CD8-positive, alpha-beta memory T cell (primary cell): Measurements from ENCODE around the gene ZBTB22. TPM values are rescaled to one million over a fixed set of nuclear protein-coding genes. Genes with fewer than 3 reads are reported as not detected.

Source experiments
- CTCF ChIA-PET: fragments of 350-600 bp; sonication (Branson Sonifier 250); formaldehyde crosslinking; loops from one replicate; lab custom pipeline; 2021; ENCODE audit warnings: antibody characterized with exemption; lab: Charles Lee
- POLR2A ChIA-PET: fragments of 350-600 bp; sonication (Branson Sonifier 250); formaldehyde crosslinking; loops from one replicate; lab custom pipeline; 2021; ENCODE audit warnings: antibody characterized with exemption; lab: Charles Lee
- DNase-seq, 5 donors: peaks; one replicate each; pipeline versions ENCODE4 v3.0.0 to v3.0.0-alpha.2; 2020 to 2022; ENCODE audit warnings: mixed read lengths in 1 of 5
- H3K27ac ChIP-seq: one replicate; pipeline ENCODE4 v1.7.0; 2013; ENCODE audit warnings: low read depth, mild to moderate bottlenecking, low read length, moderate library complexity
- H3K27me3 ChIP-seq: 2 replicates; pipeline ENCODE4 v1.7.0; 2013; ENCODE audit warnings: low read length, mild to moderate bottlenecking; ENCODE audit not compliant: insufficient read depth, poor library complexity, severe bottlenecking
- H3K36me3 ChIP-seq: 2 replicates; pipeline ENCODE4 v1.7.0; 2013; ENCODE audit warnings: mild to moderate bottlenecking, low read length, moderate library complexity; ENCODE audit not compliant: insufficient read depth
- H3K4me1 ChIP-seq: 2 replicates; pipeline ENCODE4 v1.7.0; 2013; ENCODE audit warnings: mild to moderate bottlenecking, low read length, moderate library complexity; ENCODE audit not compliant: insufficient read depth
- H3K4me3 ChIP-seq: 2 replicates; pipeline ENCODE4 v1.7.0; 2013; ENCODE audit warnings: mild to moderate bottlenecking, low read length
- H3K9me3 ChIP-seq: 2 replicates; pipeline ENCODE4 v1.7.0; 2013; ENCODE audit warnings: mild to moderate bottlenecking, low read length
- H3K27ac Mint-ChIP-seq, 8 donors: one replicate each; pipeline ENCODE4 v1.8.0; 2020 to 2021; ENCODE audit warnings: mixed read lengths in 8 of 8, mild to moderate bottlenecking in 6 of 8, inconsistent platforms in 3 of 8, moderate library complexity in 3 of 8
- H3K27me3 Mint-ChIP-seq, 2 donors: one replicate each; pipeline ENCODE4 v1.8.0; 2020 to 2021; ENCODE audit warnings: mixed read lengths in 2 of 2, mild to moderate bottlenecking in 1 of 2, moderate library complexity in 1 of 2
- H3K36me3 Mint-ChIP-seq, 3 donors: one replicate each; pipeline ENCODE4 v1.8.0; 2020 to 2021; ENCODE audit warnings: mixed read lengths in 3 of 3, inconsistent platforms in 1 of 3, mild to moderate bottlenecking in 1 of 3
- H3K4me1 Mint-ChIP-seq, 3 donors: one replicate each; pipeline ENCODE4 v1.8.0; 2020 to 2021; ENCODE audit warnings: mixed read lengths in 3 of 3, inconsistent platforms in 1 of 3, mild to moderate bottlenecking in 1 of 3
- H3K4me3 Mint-ChIP-seq, 7 donors: one replicate each; pipeline ENCODE4 v1.8.0; 2020 to 2021; ENCODE audit warnings: mixed read lengths in 7 of 7, mild to moderate bottlenecking in 6 of 7, moderate library complexity in 4 of 7, inconsistent platforms in 2 of 7
- H3K9me3 Mint-ChIP-seq, 5 donors: one replicate each; pipeline ENCODE4 v1.8.0; 2020 to 2022; ENCODE audit warnings: mixed read lengths in 5 of 5, mild to moderate bottlenecking in 3 of 5, moderate library complexity in 2 of 5, inconsistent platforms in 1 of 5
- polyA plus RNA-seq: library from polyadenylated mRNA; unstranded; fragments of 300-500 nt; fragmentation: Illumina TruSeq; gene quantifications from one replicate; pipeline ENCODE4 v1.2.3, GENCODE V29; 2021
- total RNA-seq, 2 experiments: library from RNA; stranded (reverse); gene quantifications; one replicate each; pipeline ENCODE4 v1.2.3, GENCODE V29; 2021

ZBTB22 gene
- total and polyA plus RNA-seq, 3 experiments from 2014 or later = 6.9 to 12.7 (median 7.8) TPM

DNA sequence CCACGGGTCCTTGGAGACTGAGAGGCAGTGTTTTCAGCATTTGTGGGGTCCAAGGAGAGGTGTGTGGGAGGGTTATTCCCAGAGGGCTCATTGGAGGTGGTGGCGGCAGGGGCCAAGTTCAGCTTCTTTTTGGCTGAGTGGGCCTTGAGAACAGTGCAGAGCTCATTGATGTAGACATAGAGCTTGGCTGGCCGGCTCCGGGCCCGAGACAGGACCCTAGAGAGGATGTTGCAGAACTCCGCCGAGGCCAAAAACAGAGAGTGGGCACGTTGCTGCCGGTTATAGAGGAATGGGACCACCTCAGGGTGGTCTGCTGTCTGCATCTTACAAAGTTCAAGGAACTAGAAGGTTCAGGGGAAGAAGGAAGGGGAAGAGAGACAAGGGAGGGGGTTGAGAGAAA lies 3.7 kb upstream of the ZBTB22 start:
- Mint-ChIP-seq H3K4me1 (peaks cover 66 to 77% (median 70%) of the 10 kb centered on the region in 3 donors), H3K27ac (peak overlapping the region in 7 of 8 donors; percentile 10 to 99 (median 94)), H3K9me3 (no peaks in the 10 kb centered on the region), H3K27me3 (peaks cover 0 to 3% of the 10 kb centered on the region in 2 donors), H3K4me3 (peak overlapping the region; percentile 79 to 100 (median 97)), H3K36me3 (peaks cover 14 to 59% (median 15%) of the 10 kb centered on the region in 3 donors)
- no peaks in the 10 kb centered on the region for H3K9me3 ChIP-seq
- CTCF ChIA-PET = no interaction called here
- no peak overlapping the region for H3K27ac ChIP-seq
- POLR2A ChIA-PET = interaction anchor here (0.5 to 0.7 kb wide), 2 partner anchors 26 to 40 kb away, joined by 3 to 5 read pairs; no protein-coding TSS in a partner anchor
- H3K36me3 ChIP-seq = peaks cover 36% of the 10 kb centered on the region
- no peak for DNase-seq
- no peaks in the 10 kb centered on the region for H3K27me3 ChIP-seq
- peaks cover 61% of the 10 kb centered on the region for H3K4me1 ChIP-seq
- H3K4me3 ChIP-seq = peak overlapping the region; percentile 88

DNA sequence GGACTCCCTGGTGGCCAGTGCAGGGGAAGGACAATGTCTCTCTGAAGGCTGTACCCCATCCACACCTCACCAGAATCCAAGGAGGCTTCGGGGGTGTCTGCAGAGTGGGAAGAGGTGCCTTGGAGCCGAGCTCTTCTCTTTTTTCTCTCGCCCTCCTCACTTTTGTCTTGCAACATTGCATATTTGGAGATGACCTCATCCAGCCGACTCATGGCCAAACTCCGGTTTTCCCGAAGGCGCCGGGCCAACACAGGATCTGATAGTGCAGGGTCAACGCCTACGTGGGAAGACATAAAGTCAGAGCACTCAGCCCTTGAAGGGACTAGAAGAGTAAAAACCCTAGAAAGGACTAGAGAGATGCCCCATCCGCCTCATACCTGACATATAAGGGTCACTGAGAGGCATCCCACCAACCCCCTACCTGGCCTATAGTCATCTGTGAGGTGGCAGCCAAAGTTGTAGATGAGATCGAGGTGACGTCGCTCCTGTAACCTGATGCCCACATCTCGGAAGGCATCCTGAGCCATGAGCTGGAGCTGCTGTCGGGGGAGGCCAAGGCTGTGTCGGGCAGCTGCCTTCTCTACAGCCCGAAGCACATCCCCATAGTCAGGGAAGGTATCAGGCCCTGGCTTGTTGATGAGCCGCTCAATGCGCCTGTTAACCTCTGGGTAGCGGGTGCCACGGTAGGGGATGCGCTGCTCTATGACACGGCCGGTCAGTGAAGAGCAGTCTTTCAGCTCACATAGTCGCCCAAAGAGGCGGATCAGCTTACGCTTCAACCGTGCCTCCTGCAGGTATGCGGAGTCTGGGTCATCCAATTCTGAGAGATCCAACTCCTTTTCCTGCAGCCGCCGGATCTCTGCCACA lies 3.0 kb upstream of the ZBTB22 start:
- Histone ChIP-seq H3K4me3 (peak overlapping the region; percentile 40), H3K36me3 (peaks cover 38% of the 10 kb centered on the region), H3K4me1 (peaks cover 64% of the 10 kb centered on the region), H3K9me3 (no peaks in the 10 kb centered on the region), H3K27ac (peak overlapping the region; percentile 18), H3K27me3 (no peaks in the 10 kb centered on the region)
- peak overlapping the region; percentile 78 to 100 (median 97) for H3K4me3 Mint-ChIP-seq
- peak overlapping the region; percentile 34 to 99 (median 80) for H3K27ac Mint-ChIP-seq
- H3K4me1 Mint-ChIP-seq = peaks cover 68 to 84% (median 71%) of the 10 kb centered on the region in 3 donors
- no peak for DNase-seq
- H3K27me3 Mint-ChIP-seq = peaks cover 0 to 3% of the 10 kb centered on the region in 2 donors
- H3K36me3 Mint-ChIP-seq = peaks cover 14 to 59% (median 15%) of the 10 kb centered on the region in 3 donors
- CTCF ChIA-PET = interaction anchor here (1.0 kb wide), 1 partner anchor 43 kb away, joined by 3 read pairs; the partner anchor contains the start of gene B3GALT4
- POLR2A ChIA-PET = interaction anchor here (0.7 kb wide), 1 partner anchor 39 kb away, joined by 5 read pairs; no protein-coding TSS in a partner anchor
- H3K9me3 Mint-ChIP-seq = no peaks in the 10 kb centered on the region

DNA sequence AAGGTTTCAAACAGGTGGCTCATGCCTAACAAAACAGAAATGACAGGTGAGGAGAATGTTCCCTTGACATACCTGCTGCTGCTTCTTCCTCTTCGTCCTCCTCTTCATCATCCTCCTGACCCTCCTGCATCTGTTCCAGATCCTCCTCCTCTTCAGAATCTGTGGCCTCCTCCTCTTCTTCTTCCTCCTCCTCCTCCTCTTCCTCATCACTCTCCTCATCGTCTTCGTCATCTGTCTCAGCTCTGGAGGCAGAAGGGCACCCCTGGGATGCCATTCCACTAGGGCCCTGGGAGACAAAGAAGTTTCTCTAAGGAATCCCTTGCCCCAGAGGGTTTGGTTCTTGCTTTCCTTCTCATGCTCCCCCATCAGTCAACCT lies 2.4 kb upstream of the ZBTB22 start:
- Histone ChIP-seq H3K27ac (peak overlapping the region; percentile 18), H3K4me3 (no peak overlapping the region), H3K9me3 (no peaks in the 10 kb centered on the region), H3K36me3 (peaks cover 38% of the 10 kb centered on the region), H3K27me3 (no peaks in the 10 kb centered on the region), H3K4me1 (peaks cover 70% of the 10 kb centered on the region)
- no peak for DNase-seq
- no peaks in the 10 kb centered on the region for H3K9me3 Mint-ChIP-seq
- peaks cover 0 to 3% of the 10 kb centered on the region in 2 donors for H3K27me3 Mint-ChIP-seq
- peak overlapping the region in 5 of 8 donors; percentile 51 to 95 (median 90) for H3K27ac Mint-ChIP-seq
- peaks cover 71 to 90% (median 76%) of the 10 kb centered on the region in 3 donors for H3K4me1 Mint-ChIP-seq
- H3K36me3 Mint-ChIP-seq = peaks cover 14 to 59% (median 15%) of the 10 kb centered on the region in 3 donors
- POLR2A ChIA-PET = interaction anchor here (0.6 kb wide), 1 partner anchor 22 kb away, joined by 4 read pairs; no protein-coding TSS in a partner anchor
- H3K4me3 Mint-ChIP-seq = peak overlapping the region; percentile 43 to 100 (median 94)
- CTCF ChIA-PET = interaction anchor here (1.0 to 4.4 kb wide), 3 partner anchors 25 to 76 kb away, joined by 3 to 52 read pairs (median 3); partner anchors contain the start of gene B3GALT4

DNA sequence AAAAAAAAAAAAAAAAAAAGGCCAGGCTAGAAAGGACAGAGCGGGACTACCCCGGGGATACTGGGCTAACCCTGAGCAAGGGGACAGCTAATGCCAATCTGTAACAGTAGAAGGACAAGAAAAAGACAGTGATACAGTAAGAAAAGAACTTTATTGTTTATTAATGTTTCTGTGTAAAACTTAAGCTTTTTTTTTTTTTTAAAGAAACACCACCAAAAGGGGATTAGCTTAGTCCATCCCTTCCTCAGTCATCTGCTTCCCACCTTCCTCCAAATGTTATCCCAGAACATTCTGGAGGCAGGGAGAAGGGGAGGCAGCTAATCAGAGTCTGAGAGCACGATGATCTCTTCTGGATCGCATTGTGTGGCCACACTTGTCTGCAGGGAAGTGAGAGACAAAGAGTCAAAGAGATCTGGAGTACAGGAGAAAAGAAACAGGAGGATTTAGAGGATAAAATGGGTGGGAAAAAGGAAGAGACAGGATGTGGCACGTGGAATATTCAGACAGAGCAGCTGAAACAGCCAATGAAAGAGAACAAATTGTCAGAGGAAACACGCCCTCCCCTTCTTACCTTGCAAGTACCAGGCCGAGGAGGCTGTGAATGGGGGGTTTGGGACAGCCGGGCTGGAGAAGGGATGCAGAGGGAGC lies 1.0 kb upstream of the ZBTB22 start:
- H3K27me3 ChIP-seq = no peaks in the 10 kb centered on the region

DNA sequence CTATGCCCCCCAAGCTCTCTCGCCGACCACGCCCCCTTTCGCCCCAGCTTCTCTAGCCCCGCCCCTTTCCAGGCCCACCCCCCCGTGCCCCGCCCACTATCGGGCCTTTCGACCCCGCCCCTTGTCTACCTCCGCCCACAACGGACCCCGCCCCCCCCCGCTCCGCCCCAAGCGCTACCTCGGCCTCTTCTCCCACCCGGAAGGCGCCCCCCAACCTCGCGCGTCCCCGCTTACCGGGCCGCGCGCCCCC lies 200 bp downstream of the ZBTB22 start:
- Mint-ChIP-seq H3K9me3 (no peaks in the 10 kb centered on the region), H3K27ac (peak overlapping the region in 6 of 8 donors; percentile 84 to 95 (median 88)), H3K36me3 (peaks cover 10 to 66% (median 15%) of the 10 kb centered on the region in 3 donors), H3K4me1 (peaks cover 74 to 86% (median 76%) of the 10 kb centered on the region in 3 donors), H3K27me3 (peaks cover 0 to 3% of the 10 kb centered on the region in 2 donors), H3K4me3 (peak overlapping the region; percentile 94 to 100 (median 99))
- Histone ChIP-seq H3K27ac (no peak overlapping the region), H3K4me3 (peak overlapping the region; percentile 51), H3K9me3 (no peaks in the 10 kb centered on the region), H3K27me3 (no peaks in the 10 kb centered on the region), H3K4me1 (peaks cover 68% of the 10 kb centered on the region), H3K36me3 (peaks cover 38% of the 10 kb centered on the region)
- CTCF ChIA-PET = interaction anchor here (1.0 to 4.4 kb wide), 10 partner anchors 10 to 112 kb away, joined by 3 to 52 read pairs (median 4); partner anchors contain the start of genes RPS18 and VPS52
- DNase-seq = no peak
- POLR2A ChIA-PET = interaction anchor here (0.5 to 2.9 kb wide), 15 partner anchors 18 to 1824 kb away, joined by 3 to 75 read pairs (median 4); partner anchors contain the start of genes B3GALT4, CUTA, ITPR3 and PFDN6

More for the DNA sequence above, 1.0 kb upstream of the ZBTB22 start:
- Mint-ChIP-seq H3K36me3 (peaks cover 14 to 64% (median 15%) of the 10 kb centered on the region in 3 donors), H3K27ac (peak overlapping the region; percentile 85 to 99 (median 97)), H3K4me3 (peak overlapping the region; percentile 94 to 100 (median 100)), H3K9me3 (no peaks in the 10 kb centered on the region), H3K4me1 (peaks cover 74 to 92% (median 78%) of the 10 kb centered on the region in 3 donors), H3K27me3 (peaks cover 0 to 3% of the 10 kb centered on the region in 2 donors)
- H3K9me3 ChIP-seq = no peaks in the 10 kb centered on the region
- H3K36me3 ChIP-seq = peaks cover 38% of the 10 kb centered on the region
- CTCF ChIA-PET = interaction anchor here (0.8 to 4.4 kb wide), 12 partner anchors 8 to 110 kb away, joined by 3 to 52 read pairs (median 4); partner anchors contain the start of genes RGL2, RPS18 and VPS52
- POLR2A ChIA-PET = interaction anchor here (0.5 to 2.9 kb wide), 10 partner anchors 19 to 137 kb away, joined by 3 to 75 read pairs (median 8); partner anchors contain the start of genes B3GALT4, PFDN6, RGL2 and WDR46
- peak overlapping the region; percentile 100 for H3K4me3 ChIP-seq
- peaks cover 68% of the 10 kb centered on the region for H3K4me1 ChIP-seq
- H3K27ac ChIP-seq = peak overlapping the region; percentile 72
- DNase-seq = no peak

DNA sequence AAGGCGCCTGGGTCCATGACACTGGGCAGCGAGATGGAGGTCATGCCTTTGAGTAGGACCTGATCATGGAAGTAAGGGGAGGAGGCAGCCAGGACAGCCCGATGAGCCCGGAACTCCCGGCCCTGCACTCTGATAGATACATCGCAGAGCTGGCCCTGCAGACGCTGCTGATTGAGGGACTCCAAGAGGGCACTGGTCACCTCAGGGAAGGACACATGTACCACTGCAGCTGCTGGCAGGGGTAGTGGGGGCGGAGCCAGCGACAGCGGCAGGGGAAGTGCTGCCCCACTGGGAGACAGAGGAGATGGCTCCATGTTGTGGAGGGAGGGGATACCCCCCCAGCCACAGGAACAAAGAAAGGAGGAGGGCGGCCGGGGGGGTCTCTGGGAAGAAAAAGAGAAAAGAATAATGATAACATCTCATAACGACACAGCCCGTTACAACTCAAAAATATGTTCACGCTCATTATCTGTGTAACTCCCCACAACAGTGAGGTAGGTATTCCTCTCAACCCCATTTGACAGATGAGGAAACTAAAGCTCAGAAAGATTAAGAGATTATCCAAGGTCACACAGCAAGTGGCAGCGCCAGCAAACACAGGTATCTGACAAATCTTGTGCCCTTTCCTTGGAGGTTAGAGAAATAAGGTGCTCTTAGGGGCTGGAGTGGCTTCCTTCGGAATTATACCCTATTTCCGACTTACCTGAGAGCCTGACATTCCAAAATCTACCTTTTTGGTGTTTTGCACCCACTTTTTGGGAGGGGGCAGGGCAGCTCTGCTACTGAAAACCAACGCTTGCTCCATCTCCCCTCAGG lies 733 bp downstream of the ZBTB22 start:
- Mint-ChIP-seq H3K27ac (peak overlapping the region in 7 of 8 donors; percentile 87 to 99 (median 95)), H3K4me3 (peak overlapping the region; percentile 94 to 100 (median 99)), H3K9me3 (no peaks in the 10 kb centered on the region), H3K36me3 (peaks cover 6 to 66% (median 13%) of the 10 kb centered on the region in 3 donors), H3K27me3 (peaks cover 0 to 3% of the 10 kb centered on the region in 2 donors), H3K4me1 (peaks cover 74 to 86% (median 77%) of the 10 kb centered on the region in 3 donors)
- Histone ChIP-seq H3K4me3 (peak overlapping the region; percentile 51), H3K36me3 (peaks cover 41% of the 10 kb centered on the region), H3K9me3 (no peaks in the 10 kb centered on the region), H3K27ac (no peak overlapping the region), H3K4me1 (peaks cover 73% of the 10 kb centered on the region), H3K27me3 (no peaks in the 10 kb centered on the region)
- ChIA-PET POLR2A (interaction anchor here (0.5 to 2.9 kb wide), 12 partner anchors 17 to 304 kb away, joined by 3 to 75 read pairs (median 6); partner anchors contain the start of genes B3GALT4, CUTA, ITPR3 and PFDN6), CTCF (interaction anchor here (1.0 to 4.4 kb wide), 3 partner anchors 29 to 109 kb away, joined by 3 to 52 read pairs (median 5); no protein-coding TSS in a partner anchor)
- no peak for DNase-seq
